HepG2 (cell line): ENCODE measurements around the gene MICALL2.

Experiments
- CBX5 ChIP-seq: sonication (generic); formaldehyde crosslinking; IDR thresholded peaks from 2 replicates; pipeline ENCODE4 v1.4.0; 2020; ENCODE audit warnings: missing genetic modification reagents, borderline replicate concordance
- EED ChIP-seq: sonication (generic); formaldehyde crosslinking; IDR thresholded peaks from 2 replicates; pipeline ENCODE4 v1.5.0; 2020; ENCODE audit warnings: mild to moderate bottlenecking, missing genetic modification reagents
- ERF ChIP-seq: IDR thresholded peaks from 2 replicates; pipeline ENCODE4 v1.6.1; 2018; ENCODE audit warnings: missing biosample characterization, missing genetic modification reagents
- GATAD2A ChIP-seq: IDR thresholded peaks from 2 replicates; pipeline ENCODE4 v1.6.1; 2016
- HMG20B ChIP-seq: conservative IDR thresholded peaks from 2 replicates; pipeline ENCODE4 v1.6.1; 2016; ENCODE audit warnings: missing genetic modification reagents, missing compliant biosample characterization
- HOXA9 ChIP-seq: sonication (generic); formaldehyde crosslinking; IDR thresholded peaks from 2 replicates; pipeline ENCODE4 v1.8.1; 2022; ENCODE audit warnings: missing genetic modification reagents, mild to moderate bottlenecking, moderate library complexity, borderline replicate concordance
- YY1 ChIP-seq: IDR thresholded peaks from 2 replicates; pipeline ENCODE4 v1.6.1; 2011; ENCODE audit warnings: low read length, low read depth, moderate library complexity, mild to moderate bottlenecking; ENCODE audit not compliant: insufficient read depth, insufficient replicate concordance
- ZFP36 ChIP-seq: fragments of 150-350 bp; IDR thresholded peaks from 2 replicates; pipeline ENCODE4 v1.6.1; 2018; ENCODE audit warnings: borderline replicate concordance, low read length, low read depth; ENCODE audit not compliant: partially characterized antibody
- ZNF136 ChIP-seq: sonication (generic); formaldehyde crosslinking; IDR thresholded peaks from 2 replicates; pipeline ENCODE4 v1.8.1; 2022; ENCODE audit warnings: low read depth, mild to moderate bottlenecking, moderate library complexity, missing genetic modification reagents
- TF ChIP-seq, protein P1 (sequence below): IDR thresholded peaks from 2 replicates; pipeline ENCODE4 v1.6.1; 2016
- TF ChIP-seq, protein P2 (sequence below): sonication (generic); formaldehyde crosslinking; IDR thresholded peaks from 2 replicates; pipeline ENCODE4 v1.5.0; 2020; ENCODE audit warnings: mild to moderate bottlenecking, missing genetic modification reagents, moderate library complexity
- TF ChIP-seq, protein P3 (sequence below): sonication (generic); formaldehyde crosslinking; IDR thresholded peaks from one replicate; pipeline ENCODE4 v1.5.1; 2020; ENCODE audit warnings: mild to moderate bottlenecking, missing genetic modification reagents; ENCODE audit errors: not compliant biosample characterization

DNA sequence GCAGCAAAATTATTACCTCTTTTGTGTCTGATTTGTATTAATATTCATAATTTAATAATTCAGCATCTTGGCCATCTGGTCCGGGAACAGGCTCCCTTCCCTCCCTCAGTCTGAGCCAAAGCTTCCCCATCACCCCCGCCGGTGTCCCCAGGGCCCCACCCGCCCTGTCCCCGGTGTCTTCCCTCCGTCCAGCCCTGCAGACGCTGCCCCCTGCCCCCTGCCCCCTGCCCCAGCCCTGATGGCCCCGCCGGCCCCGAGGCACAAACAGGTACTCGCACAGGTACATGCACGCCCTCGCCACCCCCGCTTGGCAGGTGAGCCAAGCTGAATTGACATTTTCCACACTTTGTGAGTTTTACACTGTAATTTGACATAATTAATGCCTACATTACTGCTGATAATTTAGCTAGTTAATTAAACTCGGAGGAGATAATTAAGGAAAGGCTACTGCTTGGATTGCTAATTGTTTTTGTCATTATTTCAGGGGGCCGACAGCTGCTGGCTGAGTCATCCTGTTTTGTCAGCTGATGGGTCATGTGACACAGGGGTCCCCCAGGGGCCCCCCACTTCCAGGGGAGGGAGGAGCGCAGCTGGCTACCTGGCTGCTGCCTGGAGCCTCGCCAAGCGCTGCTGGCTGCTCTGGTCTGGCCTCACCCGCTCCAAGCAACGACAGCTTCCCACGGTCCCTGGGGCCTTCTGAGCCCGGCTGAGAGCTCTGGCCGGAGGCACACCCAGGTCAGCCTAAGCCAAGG is 36.6 kb downstream of the MICALL2 start:
- TF ChIP-seq HMG20B (CRISPR knock-in tag) (no peak), EED (no peak), GATAD2A (CRISPR knock-in tag) (no peak), ZNF136 (CRISPR knock-in tag) (no peak), CBX5 (CRISPR knock-in tag) (no peak), YY1 (no peak), HOXA9 (CRISPR knock-in tag) (no peak), ERF (CRISPR knock-in tag) (no peak), ZFP36 (no peak)
- TF ChIP-seq, protein P1, sequence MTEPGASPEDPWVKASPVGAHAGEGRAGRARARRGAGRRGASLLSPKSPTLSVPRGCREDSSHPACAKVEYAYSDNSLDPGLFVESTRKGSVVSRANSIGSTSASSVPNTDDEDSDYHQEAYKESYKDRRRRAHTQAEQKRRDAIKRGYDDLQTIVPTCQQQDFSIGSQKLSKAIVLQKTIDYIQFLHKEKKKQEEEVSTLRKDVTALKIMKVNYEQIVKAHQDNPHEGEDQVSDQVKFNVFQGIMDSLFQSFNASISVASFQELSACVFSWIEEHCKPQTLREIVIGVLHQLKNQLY (CRISPR knock-in tag), result no peak
- TF ChIP-seq, protein P2, sequence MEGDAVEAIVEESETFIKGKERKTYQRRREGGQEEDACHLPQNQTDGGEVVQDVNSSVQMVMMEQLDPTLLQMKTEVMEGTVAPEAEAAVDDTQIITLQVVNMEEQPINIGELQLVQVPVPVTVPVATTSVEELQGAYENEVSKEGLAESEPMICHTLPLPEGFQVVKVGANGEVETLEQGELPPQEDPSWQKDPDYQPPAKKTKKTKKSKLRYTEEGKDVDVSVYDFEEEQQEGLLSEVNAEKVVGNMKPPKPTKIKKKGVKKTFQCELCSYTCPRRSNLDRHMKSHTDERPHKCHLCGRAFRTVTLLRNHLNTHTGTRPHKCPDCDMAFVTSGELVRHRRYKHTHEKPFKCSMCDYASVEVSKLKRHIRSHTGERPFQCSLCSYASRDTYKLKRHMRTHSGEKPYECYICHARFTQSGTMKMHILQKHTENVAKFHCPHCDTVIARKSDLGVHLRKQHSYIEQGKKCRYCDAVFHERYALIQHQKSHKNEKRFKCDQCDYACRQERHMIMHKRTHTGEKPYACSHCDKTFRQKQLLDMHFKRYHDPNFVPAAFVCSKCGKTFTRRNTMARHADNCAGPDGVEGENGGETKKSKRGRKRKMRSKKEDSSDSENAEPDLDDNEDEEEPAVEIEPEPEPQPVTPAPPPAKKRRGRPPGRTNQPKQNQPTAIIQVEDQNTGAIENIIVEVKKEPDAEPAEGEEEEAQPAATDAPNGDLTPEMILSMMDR, result no peak
- TF ChIP-seq, protein P3, sequence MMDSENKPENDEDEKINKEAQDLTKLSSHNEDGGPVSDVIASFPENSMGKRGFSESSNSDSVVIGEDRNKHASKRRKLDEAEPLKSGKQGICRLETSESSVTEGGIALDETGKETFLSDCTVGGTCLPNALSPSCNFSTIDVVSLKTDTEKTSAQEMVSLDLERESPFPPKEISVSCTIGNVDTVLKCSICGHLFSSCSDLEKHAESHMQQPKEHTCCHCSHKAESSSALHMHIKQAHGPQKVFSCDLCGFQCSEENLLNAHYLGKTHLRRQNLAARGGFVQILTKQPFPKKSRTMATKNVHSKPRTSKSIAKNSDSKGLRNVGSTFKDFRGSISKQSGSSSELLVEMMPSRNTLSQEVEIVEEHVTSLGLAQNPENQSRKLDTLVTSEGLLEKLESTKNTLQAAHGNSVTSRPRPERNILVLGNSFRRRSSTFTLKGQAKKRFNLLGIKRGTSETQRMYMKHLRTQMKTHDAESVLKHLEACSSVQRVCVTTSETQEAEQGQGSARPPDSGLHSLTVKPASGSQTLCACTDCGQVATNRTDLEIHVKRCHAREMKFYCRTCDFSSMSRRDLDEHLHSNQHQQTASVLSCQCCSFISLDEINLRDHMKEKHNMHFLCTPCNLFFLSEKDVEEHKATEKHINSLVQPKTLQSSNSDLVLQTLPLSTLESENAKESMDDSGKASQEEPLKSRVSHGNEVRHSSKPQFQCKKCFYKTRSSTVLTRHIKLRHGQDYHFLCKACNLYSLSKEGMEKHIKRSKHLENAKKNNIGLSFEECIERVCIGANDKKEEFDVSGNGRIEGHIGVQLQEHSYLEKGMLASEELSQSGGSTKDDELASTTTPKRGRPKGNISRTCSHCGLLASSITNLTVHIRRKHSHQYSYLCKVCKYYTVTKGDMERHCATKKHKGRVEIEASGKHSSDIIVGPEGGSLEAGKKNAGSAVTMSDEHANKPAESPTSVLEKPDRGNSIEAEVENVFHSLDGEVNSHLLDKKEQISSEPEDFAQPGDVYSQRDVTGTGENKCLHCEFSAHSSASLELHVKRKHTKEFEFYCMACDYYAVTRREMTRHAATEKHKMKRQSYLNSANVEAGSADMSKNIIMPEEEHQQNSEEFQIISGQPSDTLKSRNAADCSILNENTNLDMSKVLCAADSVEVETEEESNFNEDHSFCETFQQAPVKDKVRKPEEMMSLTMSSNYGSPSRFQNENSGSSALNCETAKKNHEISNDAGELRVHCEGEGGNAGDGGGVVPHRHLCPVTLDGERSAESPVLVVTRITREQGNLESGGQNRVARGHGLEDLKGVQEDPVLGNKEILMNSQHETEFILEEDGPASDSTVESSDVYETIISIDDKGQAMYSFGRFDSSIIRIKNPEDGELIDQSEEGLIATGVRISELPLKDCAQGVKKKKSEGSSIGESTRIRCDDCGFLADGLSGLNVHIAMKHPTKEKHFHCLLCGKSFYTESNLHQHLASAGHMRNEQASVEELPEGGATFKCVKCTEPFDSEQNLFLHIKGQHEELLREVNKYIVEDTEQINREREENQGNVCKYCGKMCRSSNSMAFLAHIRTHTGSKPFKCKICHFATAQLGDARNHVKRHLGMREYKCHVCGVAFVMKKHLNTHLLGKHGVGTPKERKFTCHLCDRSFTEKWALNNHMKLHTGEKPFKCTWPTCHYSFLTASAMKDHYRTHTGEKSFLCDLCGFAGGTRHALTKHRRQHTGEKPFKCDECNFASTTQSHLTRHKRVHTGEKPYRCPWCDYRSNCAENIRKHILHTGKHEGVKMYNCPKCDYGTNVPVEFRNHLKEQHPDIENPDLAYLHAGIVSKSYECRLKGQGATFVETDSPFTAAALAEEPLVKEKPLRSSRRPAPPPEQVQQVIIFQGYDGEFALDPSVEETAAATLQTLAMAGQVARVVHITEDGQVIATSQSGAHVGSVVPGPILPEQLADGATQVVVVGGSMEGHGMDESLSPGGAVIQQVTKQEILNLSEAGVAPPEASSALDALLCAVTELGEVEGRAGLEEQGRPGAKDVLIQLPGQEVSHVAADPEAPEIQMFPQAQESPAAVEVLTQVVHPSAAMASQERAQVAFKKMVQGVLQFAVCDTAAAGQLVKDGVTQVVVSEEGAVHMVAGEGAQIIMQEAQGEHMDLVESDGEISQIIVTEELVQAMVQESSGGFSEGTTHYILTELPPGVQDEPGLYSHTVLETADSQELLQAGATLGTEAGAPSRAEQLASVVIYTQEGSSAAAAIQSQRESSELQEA (CRISPR knock-in tag), result no peak
